Mesendoderm (in vitro differentiated cells): Measurements from ENCODE around the gene MOB3B.
A peak's percentile ranks its signal among the peaks of the same experiment; 100 is the strongest.

Experiments used
- DNase-seq: peaks from one replicate; pipeline ENCODE4 v3.0.0; 2013
- H2AK5ac ChIP-seq: 2 replicates; pipeline ENCODE4 v1.6.1; 2013; ENCODE audit warnings: low read length, inconsistent platforms
- H2BK120ac ChIP-seq: 2 replicates; pipeline ENCODE4 v1.6.1; 2013; ENCODE audit warnings: low read depth, mild to moderate bottlenecking, low read length, moderate library complexity, mixed read lengths
- H2BK15ac ChIP-seq: replicated peaks from 2 replicates; pipeline ENCODE4 v1.6.1; 2013; ENCODE audit warnings: low read depth, mild to moderate bottlenecking, moderate library complexity
- H2BK5ac ChIP-seq: 2 replicates; pipeline ENCODE4 v1.6.1; 2013; ENCODE audit warnings: low read length, inconsistent platforms
- H3K18ac ChIP-seq: 2 replicates; pipeline ENCODE4 v1.6.1; 2013; ENCODE audit warnings: mild to moderate bottlenecking, low read length, mixed read lengths
- H3K23ac ChIP-seq: one replicate; pipeline ENCODE4 v1.6.1; 2013; ENCODE audit warnings: low read length
- H3K27ac ChIP-seq: 2 replicates; pipeline ENCODE4 v1.5.1; 2013; ENCODE audit warnings: low read depth, mild to moderate bottlenecking, inconsistent platforms, low read length, moderate library complexity
- H3K27me3 ChIP-seq: 2 replicates; pipeline ENCODE4 v1.6.1; 2013; ENCODE audit warnings: low read length, control low read depth, mild to moderate bottlenecking, inconsistent platforms; ENCODE audit not compliant: insufficient read depth, poor library complexity
- H3K36me3 ChIP-seq: 2 replicates; pipeline ENCODE4 v1.6.1; 2013; ENCODE audit warnings: low read length, inconsistent platforms; ENCODE audit not compliant: control insufficient read depth, insufficient read depth
- H3K4ac ChIP-seq: one replicate; pipeline ENCODE4 v1.6.1; 2013; ENCODE audit warnings: low read depth, mild to moderate bottlenecking, low read length, moderate library complexity
- H3K4me1 ChIP-seq: 2 replicates; pipeline ENCODE4 v1.6.1; 2013; ENCODE audit warnings: low read depth, low read length, inconsistent platforms; ENCODE audit not compliant: control insufficient read depth
- H3K4me2 ChIP-seq: 2 replicates; pipeline ENCODE4 v1.6.1; 2013; ENCODE audit warnings: low read length
- H3K4me3 ChIP-seq: 2 replicates; pipeline ENCODE4 v1.5.1; 2013; ENCODE audit warnings: mild to moderate bottlenecking, low read length
- H3K56ac ChIP-seq: one replicate; pipeline ENCODE4 v1.6.1; 2013; ENCODE audit warnings: low read length
- H3K79me1 ChIP-seq: 2 replicates; pipeline ENCODE4 v1.6.1; 2013; ENCODE audit warnings: low read length, inconsistent platforms
- H3K79me2 ChIP-seq: 2 replicates; pipeline ENCODE4 v1.6.1; 2013; ENCODE audit warnings: mild to moderate bottlenecking, low read length; ENCODE audit not compliant: control insufficient read depth, insufficient read depth
- H3K9ac ChIP-seq: 2 replicates; pipeline ENCODE4 v1.6.1; 2013; ENCODE audit warnings: low read length, inconsistent platforms
- H4K5ac ChIP-seq: one replicate; pipeline ENCODE4 v1.6.1; 2013; ENCODE audit warnings: low read length
- H4K8ac ChIP-seq: one replicate; pipeline ENCODE4 v1.6.1; 2013; ENCODE audit warnings: low read depth, mild to moderate bottlenecking, control low read depth, low read length, moderate library complexity
- WGBS: extraction: QIAGEN DNeasy Blood & Tissue Kit; methylation state at CpG from one replicate; pipeline ENCODE4 v1.1.7; 2013; ENCODE audit warnings: low lambda C conversion rate, missing lambda C conversion rate; ENCODE audit not compliant: insufficient coverage; ENCODE audit errors: extremely low coverage; 5-methylcytosine and 5-hydroxymethylcytosine counted together

The MOB3B gene

GRCh38 chr9:27310582-27310981, 219.0 kb downstream of the MOB3B start:
- DNase-seq: peak; percentile 44

DNA sequence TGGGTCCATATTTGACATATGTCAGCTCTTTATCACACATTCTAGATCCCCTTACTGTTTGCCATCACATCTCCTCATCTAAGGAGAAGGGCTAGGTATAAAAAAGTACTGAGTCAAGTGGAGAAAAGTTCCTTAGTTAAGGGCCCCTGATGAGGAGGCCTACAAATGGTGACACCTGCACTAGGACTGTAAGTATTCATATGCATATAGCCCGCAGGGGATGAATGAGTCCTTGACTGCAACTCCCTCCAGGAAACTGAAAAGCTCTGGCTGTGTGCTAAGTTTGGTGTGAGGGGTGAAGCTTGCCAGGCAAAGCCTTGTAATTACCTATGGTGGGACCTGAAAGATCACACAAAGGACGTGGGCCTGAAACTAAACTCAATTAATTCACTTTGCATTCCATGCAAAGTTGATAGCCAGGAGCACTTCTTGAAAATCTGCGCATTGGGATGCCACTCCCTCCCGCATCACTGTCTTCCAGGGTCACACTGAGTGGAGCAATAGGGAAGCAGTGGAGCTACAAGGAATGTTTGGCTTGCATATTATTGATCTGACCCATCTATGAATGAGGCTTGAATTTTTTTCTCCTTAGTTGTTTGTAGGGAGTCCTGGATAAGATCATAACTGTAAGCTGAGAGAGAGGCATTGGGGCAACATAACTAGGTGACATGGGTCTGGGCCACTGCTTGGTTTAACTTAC, 220.8 kb downstream of the MOB3B start:
- Histone ChIP-seq H2BK15ac (no peak overlapping the region), H3K27ac (no peak overlapping the region), H3K27me3 (no peaks in the 10 kb centered on the region), H2BK5ac (no peak overlapping the region), H2AK5ac (no peak overlapping the region), H3K9ac (no peak overlapping the region), H3K79me2 (no peaks in the 10 kb centered on the region), H3K36me3 (no peaks in the 10 kb centered on the region), H3K18ac (no peak overlapping the region), H3K4me3 (no peak overlapping the region), H3K4me2 (no peak overlapping the region), H3K4me1 (peaks cover 5% of the 10 kb centered on the region), H4K8ac (no peak overlapping the region), H3K79me1 (no peaks in the 10 kb centered on the region), H4K5ac (no peak overlapping the region), H3K56ac (no peak overlapping the region), H2BK120ac (no peak overlapping the region), H3K23ac (no peak overlapping the region), H3K4ac (no peak overlapping the region)
- no CpG with 5 or more reads among the region's 4 CpGs for WGBS
- peak; percentile 59 for DNase-seq

More at GRCh38 chr9:27310582-27310981, 219.0 kb downstream of the MOB3B start:
- H3K27ac ChIP-seq: no peak overlapping the region
- no peak overlapping the region for H3K18ac ChIP-seq
- no peak overlapping the region for H2BK120ac ChIP-seq
- no CpG with 5 or more reads among the region's 2 CpGs for WGBS
- H3K56ac ChIP-seq: no peak overlapping the region
- H3K79me2 ChIP-seq: no peaks in the 10 kb centered on the region
- no peak overlapping the region for H3K23ac ChIP-seq
- no peak overlapping the region for H2AK5ac ChIP-seq
- H2BK15ac ChIP-seq: no peak overlapping the region
- H4K8ac ChIP-seq: no peak overlapping the region
- no peak overlapping the region for H3K4me2 ChIP-seq
- H2BK5ac ChIP-seq: no peak overlapping the region
- no peaks in the 10 kb centered on the region for H3K36me3 ChIP-seq
- H3K9ac ChIP-seq: no peak overlapping the region
- peaks cover 5% of the 10 kb centered on the region for H3K4me1 ChIP-seq
- no peaks in the 10 kb centered on the region for H3K79me1 ChIP-seq
- H3K4ac ChIP-seq: no peak overlapping the region
- H3K27me3 ChIP-seq: no peaks in the 10 kb centered on the region
- H3K4me3 ChIP-seq: no peak overlapping the region
- no peak overlapping the region for H4K5ac ChIP-seq

DNA sequence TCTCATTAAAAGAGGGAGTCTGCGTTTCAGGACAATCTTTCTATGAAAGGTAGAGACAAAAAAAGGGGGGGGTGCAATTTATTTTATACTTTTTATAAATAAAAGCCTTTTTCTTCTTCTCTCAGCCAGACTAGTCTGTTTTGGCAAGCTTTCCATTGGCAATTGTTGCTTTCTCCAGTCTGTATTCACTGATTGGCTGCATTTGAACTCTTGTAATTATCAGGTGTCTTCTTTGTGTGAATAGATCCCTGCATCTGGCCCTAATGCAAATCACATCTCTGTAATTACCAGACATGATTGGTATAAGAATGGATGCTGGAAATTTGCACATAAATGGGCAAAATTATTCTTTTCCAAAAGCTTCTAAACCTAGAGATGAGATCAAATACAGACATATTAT, 225.1 kb downstream of the MOB3B start:
- H3K27me3 ChIP-seq: no peaks in the 10 kb centered on the region
- no peak overlapping the region for H4K5ac ChIP-seq
- H2AK5ac ChIP-seq: no peak overlapping the region
- no peak overlapping the region for H3K4me3 ChIP-seq
- H3K18ac ChIP-seq: no peak overlapping the region
- no peaks in the 10 kb centered on the region for H3K79me2 ChIP-seq
- H3K9ac ChIP-seq: no peak overlapping the region
- no peak for DNase-seq
- no peak overlapping the region for H3K23ac ChIP-seq
- peaks cover 3% of the 10 kb centered on the region for H3K4me1 ChIP-seq
- H2BK120ac ChIP-seq: no peak overlapping the region
- no peak overlapping the region for H3K4ac ChIP-seq
- no CpG with 5 or more reads among the region's 1 CpG for WGBS
- no peak overlapping the region for H2BK15ac ChIP-seq
- H3K56ac ChIP-seq: no peak overlapping the region
- no peak overlapping the region for H3K4me2 ChIP-seq
- H4K8ac ChIP-seq: no peak overlapping the region
- H3K79me1 ChIP-seq: no peaks in the 10 kb centered on the region
- H3K27ac ChIP-seq: no peak overlapping the region
- no peak overlapping the region for H2BK5ac ChIP-seq
- H3K36me3 ChIP-seq: no peaks in the 10 kb centered on the region

- no peak overlapping the region for H3K18ac ChIP-seq
- H2AK5ac ChIP-seq: no peak overlapping the region
- H3K23ac ChIP-seq: no peak overlapping the region
- no peak overlapping the region for H4K5ac ChIP-seq
- peak; percentile 68 for DNase-seq
- H3K4me1 ChIP-seq: no peaks in the 10 kb centered on the region
- no peak overlapping the region for H3K4me3 ChIP-seq
- WGBS: no CpG with 5 or more reads among the region's 6 CpGs
- no peaks in the 10 kb centered on the region for H3K27me3 ChIP-seq
- no peak overlapping the region for H3K56ac ChIP-seq
- no peak overlapping the region for H2BK15ac ChIP-seq
- no peak overlapping the region for H3K4ac ChIP-seq
- no peak overlapping the region for H2BK120ac ChIP-seq
- H3K79me1 ChIP-seq: no peaks in the 10 kb centered on the region
- H3K4me2 ChIP-seq: no peak overlapping the region
- no peak overlapping the region for H3K9ac ChIP-seq
- H3K79me2 ChIP-seq: no peaks in the 10 kb centered on the region
- H3K36me3 ChIP-seq: no peaks in the 10 kb centered on the region
- H4K8ac ChIP-seq: no peak overlapping the region
- no peak overlapping the region for H3K27ac ChIP-seq
- H2BK5ac ChIP-seq: no peak overlapping the region
Measured at GRCh38 chr9:27303219-27303618, 226.4 kb downstream of the MOB3B start.

DNA sequence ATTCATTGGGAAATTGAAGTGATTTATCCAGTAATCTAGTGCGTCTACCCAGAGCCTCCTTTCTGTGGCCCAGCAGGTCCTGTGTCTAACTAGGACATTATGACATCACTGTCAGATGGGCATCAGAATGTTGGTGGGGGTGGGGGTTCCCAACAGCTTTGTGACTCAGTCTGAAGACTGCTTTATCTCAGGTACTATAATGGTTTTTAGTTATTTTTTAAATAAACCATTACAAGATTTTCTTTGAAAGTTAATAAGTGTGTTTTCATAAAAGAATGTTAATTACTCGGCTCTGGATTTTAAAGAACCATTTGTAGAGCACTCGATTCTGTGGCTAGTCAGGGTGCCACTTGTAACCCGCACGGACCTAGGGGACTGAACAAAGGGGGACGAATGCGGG, 232.6 kb downstream of the MOB3B start, which contains the start of gene EQTN:
EQTN (minus strand) TSS at position 101 of the 400 bp plus-strand sequence; CDS start at position 6, 95 bp downstream.
- no peak within 1 kb of the TSS for H2AK5ac ChIP-seq
- no peak within 1 kb of the TSS for H3K4me3 ChIP-seq
- H2BK15ac ChIP-seq: no peak within 1 kb of the TSS
- H3K27me3 ChIP-seq: no peaks in the 10 kb centered on the region
- no peaks in the 10 kb centered on the region for H3K4me1 ChIP-seq
- H3K9ac ChIP-seq: no peak within 1 kb of the TSS
- H3K23ac ChIP-seq: no peak within 1 kb of the TSS
- no peak within 1 kb of the TSS for H3K4ac ChIP-seq
- H3K79me1 ChIP-seq: no peaks in the 10 kb centered on the region
- no peak within 1 kb of the TSS for H3K4me2 ChIP-seq
- H3K27ac ChIP-seq: no peak within 1 kb of the TSS
- WGBS: no CpG with 5 or more reads among the region's 7 CpGs
- H3K18ac ChIP-seq: no peak within 1 kb of the TSS
- no peak within 1 kb of the TSS for H3K56ac ChIP-seq
- H2BK5ac ChIP-seq: no peak within 1 kb of the TSS
- H2BK120ac ChIP-seq: no peak within 1 kb of the TSS
- no peak within 1 kb of the TSS for H4K8ac ChIP-seq
- H3K36me3 ChIP-seq: no peaks in the 10 kb centered on the region
- DNase-seq: no peak
- H3K79me2 ChIP-seq: no peaks in the 10 kb centered on the region
- no peak within 1 kb of the TSS for H4K5ac ChIP-seq

DNA sequence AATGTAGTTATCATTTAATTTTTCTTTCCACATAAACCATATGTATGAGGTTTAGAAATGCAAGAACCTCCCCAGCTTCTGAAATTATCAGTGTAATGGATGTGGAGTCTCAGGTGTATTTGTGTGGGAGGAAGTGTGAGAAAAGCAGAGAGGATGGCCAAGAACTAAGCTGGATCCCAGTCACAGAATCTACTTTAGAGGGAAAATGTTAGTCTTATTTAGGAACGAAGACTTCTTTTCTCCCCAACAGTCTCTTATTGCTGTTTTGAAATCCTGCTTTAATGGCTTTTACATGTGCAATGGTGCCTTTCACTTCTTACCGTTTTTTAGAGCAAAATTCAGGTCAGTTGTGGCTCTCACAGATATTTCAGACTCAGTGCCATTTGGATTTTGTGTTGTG, 235.6 kb downstream of the MOB3B start:
- Histone ChIP-seq H3K27ac (no peak overlapping the region), H2AK5ac (no peak overlapping the region), H3K4me1 (no peaks in the 10 kb centered on the region), H3K4me3 (no peak overlapping the region), H3K9ac (no peak overlapping the region), H3K18ac (no peak overlapping the region), H3K36me3 (no peaks in the 10 kb centered on the region), H4K5ac (no peak overlapping the region), H3K79me2 (no peaks in the 10 kb centered on the region), H3K27me3 (no peaks in the 10 kb centered on the region), H3K79me1 (no peaks in the 10 kb centered on the region), H3K56ac (no peak overlapping the region), H3K4me2 (no peak overlapping the region), H2BK120ac (no peak overlapping the region), H3K23ac (no peak overlapping the region), H2BK15ac (no peak overlapping the region), H3K4ac (no peak overlapping the region), H2BK5ac (no peak overlapping the region), H4K8ac (no peak overlapping the region)
- WGBS: no CpG with 5 or more reads among the region's 2 CpGs
- DNase-seq: no peak
